Stomach (tissue), 4 donors: ENCODE data around the gene KIAA1958.

Experiments
- POLR2AphosphoS5 ChIP-seq, 3 donors: sonication (generic); formaldehyde crosslinking; IDR thresholded peaks; one replicate each; pipeline ENCODE4 v1.6.1; 2016; ENCODE audit warnings: antibody characterized with exemption in 3 of 3
- TF ChIP-seq, protein P1 (sequence below), 7 experiments: fragments of 450-650 bp in 4 of 7; fragments of 200-600 bp in 3 of 7; sonication (generic) in 3 of 7; IDR thresholded peaks; one replicate each; pipeline ENCODE4 v1.5.1; 2016 to 2019; ENCODE audit warnings: antibody characterized with exemption in 7 of 7, control low read depth in 2 of 7, mild to moderate bottlenecking in 1 of 7

DNA sequence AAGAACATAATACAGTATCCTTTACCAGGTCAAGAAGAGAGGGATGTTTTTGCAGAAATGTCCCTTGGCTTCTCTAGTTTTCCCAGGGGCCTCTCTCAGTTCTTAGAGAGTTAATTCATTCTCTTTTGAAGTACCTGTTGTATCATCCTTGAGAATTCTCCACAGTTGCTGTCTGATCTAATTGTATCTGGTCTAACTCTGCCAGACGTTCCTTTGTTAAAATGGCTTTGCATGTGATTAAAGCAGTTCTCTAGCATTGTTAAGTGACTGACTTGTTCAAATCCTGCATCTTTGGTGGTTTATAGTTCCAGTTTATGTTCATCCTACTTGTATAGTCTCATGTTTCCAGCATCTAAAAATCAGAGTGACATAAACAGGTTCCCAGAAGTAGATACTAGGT is 65.0 kb downstream of the KIAA1958 start:
- TF ChIP-seq, protein P1, sequence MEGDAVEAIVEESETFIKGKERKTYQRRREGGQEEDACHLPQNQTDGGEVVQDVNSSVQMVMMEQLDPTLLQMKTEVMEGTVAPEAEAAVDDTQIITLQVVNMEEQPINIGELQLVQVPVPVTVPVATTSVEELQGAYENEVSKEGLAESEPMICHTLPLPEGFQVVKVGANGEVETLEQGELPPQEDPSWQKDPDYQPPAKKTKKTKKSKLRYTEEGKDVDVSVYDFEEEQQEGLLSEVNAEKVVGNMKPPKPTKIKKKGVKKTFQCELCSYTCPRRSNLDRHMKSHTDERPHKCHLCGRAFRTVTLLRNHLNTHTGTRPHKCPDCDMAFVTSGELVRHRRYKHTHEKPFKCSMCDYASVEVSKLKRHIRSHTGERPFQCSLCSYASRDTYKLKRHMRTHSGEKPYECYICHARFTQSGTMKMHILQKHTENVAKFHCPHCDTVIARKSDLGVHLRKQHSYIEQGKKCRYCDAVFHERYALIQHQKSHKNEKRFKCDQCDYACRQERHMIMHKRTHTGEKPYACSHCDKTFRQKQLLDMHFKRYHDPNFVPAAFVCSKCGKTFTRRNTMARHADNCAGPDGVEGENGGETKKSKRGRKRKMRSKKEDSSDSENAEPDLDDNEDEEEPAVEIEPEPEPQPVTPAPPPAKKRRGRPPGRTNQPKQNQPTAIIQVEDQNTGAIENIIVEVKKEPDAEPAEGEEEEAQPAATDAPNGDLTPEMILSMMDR (IDR thresholded peaks at IDR 0.05): no peak
- no peak for TF ChIP-seq POLR2AphosphoS5 (IDR thresholded peaks at IDR 0.05)
